Keratinocyte (primary cell): ENCODE data around the gene NBEA. TPM values are rescaled to one million over a fixed set of nuclear protein-coding genes. Genes with fewer than 3 reads are reported as not detected.

Experiments used
- DNase-seq: peaks from one replicate; pipeline ENCODE4 v3.0.0-alpha.2; 2011; ENCODE audit warnings: low read depth, missing footprints, low spot score
- FAIRE-seq: peaks from 2 replicates; lab custom pipeline; 2011; peaks lifted over from hg19 to GRCh38; lab: Jason Lieb, UNC
- H2AFZ ChIP-seq: 2 replicates; pipeline ENCODE4 v1.6.0; 2012; ENCODE audit warnings: low read length, control low read depth, inconsistent platforms; ENCODE audit not compliant: control insufficient read depth
- H3K27ac ChIP-seq: 2 replicates; pipeline ENCODE4 v1.5.1; 2011; ENCODE audit warnings: low read length; ENCODE audit not compliant: control insufficient read depth, insufficient read depth
- H3K27me3 ChIP-seq: 3 replicates; pipeline ENCODE4 v1.6.0; 2011; ENCODE audit warnings: low read length; ENCODE audit not compliant: control insufficient read depth, insufficient read depth; ENCODE audit errors: extremely low read depth
- H3K36me3 ChIP-seq, 2 experiments: 2 replicates in 1 of 2; 3 replicates in 1 of 2; pipeline ENCODE4 v1.5.1; 2011; ENCODE audit warnings: low read length in 2 of 2, mild to moderate bottlenecking in 1 of 2; ENCODE audit not compliant: control insufficient read depth in 2 of 2, insufficient read depth in 2 of 2; ENCODE audit errors: extremely low read depth in 1 of 2
- H3K4me1 ChIP-seq: 3 replicates; pipeline ENCODE4 v1.5.1; 2011; ENCODE audit warnings: low read length; ENCODE audit not compliant: control insufficient read depth, insufficient read depth; ENCODE audit errors: extremely low read depth
- H3K4me2 ChIP-seq: 3 replicates; pipeline ENCODE4 v1.6.0; 2011; ENCODE audit warnings: low read depth, low read length; ENCODE audit not compliant: control insufficient read depth, insufficient read depth; ENCODE audit errors: extremely low read depth
- H3K4me3 ChIP-seq, 3 experiments: fragments of 200-600 bp in 1 of 3; sonication (generic) in 1 of 3; 2 replicates in 2 of 3; 3 replicates in 1 of 3; pipeline ENCODE4 v1.5.1; 2011 to 2016; ENCODE audit warnings: low read length in 3 of 3, mild to moderate bottlenecking in 3 of 3, control low read depth in 2 of 3, inconsistent platforms in 1 of 3, low read depth in 1 of 3, mixed read lengths in 1 of 3, mixed run types in 1 of 3, moderate library complexity in 1 of 3; ENCODE audit not compliant: control insufficient read depth in 2 of 3, insufficient read depth in 2 of 3; ENCODE audit errors: extremely low read depth in 1 of 3
- H3K79me2 ChIP-seq: 2 replicates; pipeline ENCODE4 v1.6.0; 2012; ENCODE audit warnings: low read length; ENCODE audit not compliant: control insufficient read depth, insufficient read depth
- H3K9ac ChIP-seq: 3 replicates; pipeline ENCODE4 v1.6.0; 2011; ENCODE audit warnings: low read length; ENCODE audit not compliant: control insufficient read depth, insufficient read depth; ENCODE audit errors: extremely low read depth
- H3K9me1 ChIP-seq: 3 replicates; pipeline ENCODE4 v1.6.0; 2011; ENCODE audit warnings: low read length; ENCODE audit not compliant: control insufficient read depth, insufficient read depth; ENCODE audit errors: extremely low read depth
- H3K9me3 ChIP-seq: 2 replicates; pipeline ENCODE4 v1.5.1; 2012; ENCODE audit warnings: low read depth, low read length; ENCODE audit not compliant: control insufficient read depth
- H4K20me1 ChIP-seq: 3 replicates; pipeline ENCODE4 v1.6.0; 2011; ENCODE audit warnings: low read length; ENCODE audit not compliant: control insufficient read depth, insufficient read depth; ENCODE audit errors: extremely low read depth
- EZH2 ChIP-seq: IDR thresholded peaks from one replicate; pipeline ENCODE4 v1.6.1; 2012; ENCODE audit warnings: inconsistent platforms, mild to moderate bottlenecking, low read length, moderate library complexity
- dilution Hi-C: fragments of 300-500 bp; cut with MboI; formaldehyde crosslinking; loops from one replicate; pipeline ENCODE4 v1.7.0; 2020; ENCODE audit warnings: low sequenced_read_pairs; ENCODE audit not compliant: extremely low pct_ligation_motif_present
- polyA plus RNA-seq, 5 experiments: library from polyadenylated mRNA; depleted of rRNA in 3 of 5; stranded (reverse) in 3 of 5; stranded (forward) in 1 of 5; unstranded in 1 of 5; fragments of >200 nt; gene quantifications; 1 replicate in 1 of 5; 2 replicates in 3 of 5; 3 replicates in 1 of 5; pipeline versions ENCODE4 v1.2.1 to v1.2.3, GENCODE V29; 2011 to 2012; ENCODE audit warnings: missing spikeins in 2 of 5, low read depth in 1 of 5, low replicate concordance in 1 of 5
- TF ChIP-seq, protein P1 (sequence below), 3 experiments: IDR thresholded peaks in 1 of 3; conservative IDR thresholded peaks in 1 of 3; optimal IDR thresholded peaks in 1 of 3; 2 replicates in 2 of 3; 3 replicates in 1 of 3; pipeline versions ENCODE3 to v1.5.1; 2011; ENCODE audit warnings: low read length in 3 of 3, mild to moderate bottlenecking in 3 of 3, moderate library complexity in 2 of 3, control low read depth in 1 of 3, inconsistent platforms in 1 of 3; ENCODE audit not compliant: insufficient read depth in 2 of 3; ENCODE audit errors: extremely low read depth in 1 of 3

The NBEA gene
- polyA plus RNA-seq, 1 donor (not counting 4 experiments of a cell fraction or from before 2014, with no cell fraction given): 0.05 TPM

DNA sequence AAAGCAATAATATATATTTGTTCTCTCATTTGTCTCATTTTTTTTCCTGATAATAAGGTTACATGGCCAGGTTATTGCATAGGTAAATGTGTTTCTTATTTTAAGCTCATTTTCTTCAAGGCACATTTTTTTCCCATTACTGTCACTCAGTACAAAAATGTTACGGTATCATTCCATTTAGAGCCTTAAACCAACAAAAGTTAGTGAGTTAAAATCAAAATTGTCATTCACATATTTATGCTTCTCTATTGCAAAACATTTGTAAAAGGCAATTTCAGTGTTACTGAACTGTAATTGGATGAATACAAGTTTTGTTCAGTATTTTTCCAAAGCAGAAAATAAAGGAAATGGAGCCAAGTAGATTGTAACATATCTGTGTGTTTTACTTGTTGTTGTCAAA is 652.0 kb downstream of the NBEA start:
- FAIRE-seq: no peak
- no peak for DNase-seq

DNA sequence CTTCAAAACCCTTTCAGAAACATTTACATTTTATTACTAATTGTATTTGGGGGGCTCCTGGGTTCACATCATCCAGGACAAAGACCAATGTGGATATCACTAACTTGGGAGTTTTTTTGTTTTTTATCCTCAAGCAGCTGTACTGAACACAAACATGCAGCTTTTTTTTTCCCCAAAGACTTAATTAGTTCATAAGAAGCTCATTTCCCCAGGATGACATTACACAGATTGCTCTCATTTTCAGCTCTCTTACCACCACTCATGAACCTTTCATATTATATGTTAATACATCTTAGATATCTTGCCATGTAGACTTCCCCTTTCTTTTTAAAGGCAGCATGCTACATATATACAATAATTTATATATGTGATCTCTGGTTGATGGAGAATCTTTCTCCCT is 653.1 kb downstream of the NBEA start:
- H3K4me3 ChIP-seq: no peak overlapping the region
- H2AFZ ChIP-seq: no peak overlapping the region
- no peak overlapping the region for H3K9ac ChIP-seq
- no peaks in the 10 kb centered on the region for H3K27me3 ChIP-seq
- no peaks in the 10 kb centered on the region for H3K36me3 ChIP-seq
- no peak overlapping the region for H3K4me2 ChIP-seq
- no peaks in the 10 kb centered on the region for H3K4me1 ChIP-seq
- no peak for TF ChIP-seq EZH2
- TF ChIP-seq, protein P1, sequence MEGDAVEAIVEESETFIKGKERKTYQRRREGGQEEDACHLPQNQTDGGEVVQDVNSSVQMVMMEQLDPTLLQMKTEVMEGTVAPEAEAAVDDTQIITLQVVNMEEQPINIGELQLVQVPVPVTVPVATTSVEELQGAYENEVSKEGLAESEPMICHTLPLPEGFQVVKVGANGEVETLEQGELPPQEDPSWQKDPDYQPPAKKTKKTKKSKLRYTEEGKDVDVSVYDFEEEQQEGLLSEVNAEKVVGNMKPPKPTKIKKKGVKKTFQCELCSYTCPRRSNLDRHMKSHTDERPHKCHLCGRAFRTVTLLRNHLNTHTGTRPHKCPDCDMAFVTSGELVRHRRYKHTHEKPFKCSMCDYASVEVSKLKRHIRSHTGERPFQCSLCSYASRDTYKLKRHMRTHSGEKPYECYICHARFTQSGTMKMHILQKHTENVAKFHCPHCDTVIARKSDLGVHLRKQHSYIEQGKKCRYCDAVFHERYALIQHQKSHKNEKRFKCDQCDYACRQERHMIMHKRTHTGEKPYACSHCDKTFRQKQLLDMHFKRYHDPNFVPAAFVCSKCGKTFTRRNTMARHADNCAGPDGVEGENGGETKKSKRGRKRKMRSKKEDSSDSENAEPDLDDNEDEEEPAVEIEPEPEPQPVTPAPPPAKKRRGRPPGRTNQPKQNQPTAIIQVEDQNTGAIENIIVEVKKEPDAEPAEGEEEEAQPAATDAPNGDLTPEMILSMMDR (optimal IDR thresholded peaks at IDR 0.05 in 1 of 3, IDR thresholded peaks at IDR 0.05 in 1 of 3, conservative IDR thresholded peaks at IDR 0.05 in 1 of 3; ENCODE audit: extremely low read depth in 1 of 3, insufficient read depth in 2 of 3, low read length in 3 of 3): no peak
- FAIRE-seq (no peak), DNase-seq (no peak)
- H3K9me1 ChIP-seq: no peaks in the 10 kb centered on the region
- no peaks in the 10 kb centered on the region for H4K20me1 ChIP-seq
- H3K79me2 ChIP-seq: no peaks in the 10 kb centered on the region
- H3K9me3 ChIP-seq: no peaks in the 10 kb centered on the region
- dilution Hi-C loops: no loop called here
- H3K27ac ChIP-seq: no peak overlapping the region

More for the DNA sequence above, 652.0 kb downstream of the NBEA start:
- TF ChIP-seq, protein P1 (optimal IDR thresholded peaks at IDR 0.05 in 1 of 3, IDR thresholded peaks at IDR 0.05 in 1 of 3, conservative IDR thresholded peaks at IDR 0.05 in 1 of 3; ENCODE audit: extremely low read depth in 1 of 3, insufficient read depth in 2 of 3, low read length in 3 of 3): no peak
- no peak for TF ChIP-seq EZH2
- H2AFZ ChIP-seq: no peak overlapping the region
- H3K36me3 ChIP-seq: no peaks in the 10 kb centered on the region
- no peaks in the 10 kb centered on the region for H3K4me1 ChIP-seq
- H3K27me3 ChIP-seq: no peaks in the 10 kb centered on the region
- H3K79me2 ChIP-seq: no peaks in the 10 kb centered on the region
- H3K9me3 ChIP-seq: no peaks in the 10 kb centered on the region
- no peak overlapping the region for H3K4me2 ChIP-seq
- H3K27ac ChIP-seq: no peak overlapping the region
- no peak overlapping the region for H3K9ac ChIP-seq
- no peaks in the 10 kb centered on the region for H4K20me1 ChIP-seq
- no peak overlapping the region for H3K4me3 ChIP-seq
- H3K9me1 ChIP-seq: no peaks in the 10 kb centered on the region
- dilution Hi-C loops: no loop called here
